Kidney glomerular epithelial cell (primary cell): ENCODE data around the gene LTA4H.
"Not testable (repeated sequence)": the region's sequence is repeated elsewhere in the genome, so short reads cannot be mapped to it uniquely, and the experiment has no call there.

ENCODE experiments used
- DNase-seq: peaks from one replicate; lab custom pipeline; 2025; lab: John Stamatoyannopoulos, UW

The LTA4H gene

DNA sequence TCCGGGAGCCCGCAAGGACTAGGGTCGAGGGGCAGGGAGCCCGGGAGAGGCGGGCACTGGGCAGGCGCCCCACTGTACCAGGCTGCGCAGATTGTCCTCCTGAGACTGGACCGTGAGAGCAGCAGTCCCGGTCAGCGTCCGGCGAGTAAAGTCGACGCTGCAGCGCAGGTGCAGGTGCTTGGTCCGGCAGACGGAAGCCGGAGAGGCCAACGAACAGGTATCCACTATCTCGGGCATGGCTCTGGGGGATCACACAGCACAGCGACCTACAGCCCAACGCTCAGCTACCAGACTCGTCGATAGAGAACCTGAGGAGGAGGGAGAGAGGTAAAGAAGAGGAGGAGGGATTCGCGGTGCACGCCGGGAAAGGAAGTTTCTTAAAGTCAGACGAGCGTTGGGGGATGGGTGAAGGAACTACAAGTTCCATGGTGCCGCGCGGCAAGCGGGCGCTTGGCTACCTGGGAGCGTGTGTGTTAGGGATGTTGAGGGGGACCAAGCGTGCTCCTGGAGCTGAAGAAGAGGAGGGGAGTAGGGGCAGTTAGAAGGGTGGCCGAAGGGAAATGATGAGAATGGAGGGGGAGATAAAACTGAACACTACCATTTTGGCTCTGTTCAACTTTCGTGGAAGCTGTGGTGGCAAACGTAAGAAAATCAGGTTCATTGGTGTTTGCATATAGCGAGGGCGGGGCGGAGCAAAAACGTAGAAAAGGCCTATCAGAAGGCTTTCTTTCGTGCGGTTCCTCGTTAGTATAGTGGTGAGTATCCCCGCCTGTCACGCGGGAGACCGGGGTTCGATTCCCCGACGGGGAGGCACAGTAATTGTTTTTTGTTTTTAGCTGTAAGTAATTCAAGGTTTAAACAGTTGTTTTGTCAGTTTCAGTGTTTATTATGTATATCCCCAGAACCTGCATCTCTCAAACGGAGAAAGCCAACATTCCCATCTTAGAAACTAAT lies at the start of gene LTA4H:
Gene LTA4H, minus strand, starts transcription at position 305 of the 954 bp plus-strand sequence. Its CDS starts 68 bp downstream, at position 237.
- peak; percentile 98 for DNase-seq

DNA sequence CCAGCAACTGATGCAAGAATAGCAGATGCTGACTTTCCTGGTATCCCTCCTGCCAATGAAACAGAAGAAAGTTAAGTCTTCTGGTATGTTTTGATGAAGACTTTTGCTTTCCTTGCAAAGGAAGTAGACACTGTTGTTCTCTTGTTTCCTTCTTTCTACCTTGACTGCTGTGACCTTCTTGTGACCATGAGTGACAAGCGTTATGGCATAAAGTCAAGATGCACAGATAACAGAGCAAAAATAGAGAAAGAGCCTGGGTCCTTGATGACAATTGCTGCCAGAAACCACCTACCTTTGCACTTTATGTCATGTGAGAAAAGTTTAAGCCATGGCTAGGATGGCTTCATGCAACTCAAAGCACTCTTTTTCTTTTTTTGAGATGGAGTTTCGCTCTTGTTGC lies 49.2 kb upstream of the LTA4H start:
- no peak for DNase-seq

DNA sequence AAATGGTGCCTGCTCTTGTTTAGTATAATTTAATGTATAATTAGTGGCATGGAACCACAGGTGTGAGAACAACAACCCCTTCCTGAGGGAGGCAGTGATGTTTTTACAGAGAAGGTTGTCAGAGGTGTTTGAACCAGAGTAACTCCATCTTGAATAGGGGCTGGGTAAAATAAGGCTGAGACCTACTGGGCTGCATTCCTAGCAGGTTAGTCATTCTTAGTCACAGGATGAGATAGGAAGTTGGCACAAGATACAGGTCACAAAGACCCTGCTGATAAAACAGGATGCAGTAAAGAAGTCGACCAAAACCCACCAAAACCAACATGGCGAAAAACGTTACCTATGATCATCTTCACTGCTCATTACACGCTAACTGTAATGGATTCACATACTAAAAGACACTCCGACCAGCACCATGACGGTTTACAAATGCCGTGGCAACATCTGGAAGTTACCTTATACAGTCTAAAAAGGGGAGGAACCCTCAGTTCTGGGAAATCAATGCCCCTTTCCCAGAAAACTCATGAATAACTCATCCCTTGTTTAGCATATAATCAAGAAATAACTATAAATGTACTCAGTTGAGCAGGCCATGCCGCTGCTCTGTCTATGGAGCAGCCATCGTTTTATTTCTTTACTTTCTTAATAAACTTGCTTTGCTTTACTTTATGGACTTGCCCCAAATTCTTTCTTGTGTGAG lies 47.8 kb upstream of the LTA4H start:
- no peak for DNase-seq

DNA sequence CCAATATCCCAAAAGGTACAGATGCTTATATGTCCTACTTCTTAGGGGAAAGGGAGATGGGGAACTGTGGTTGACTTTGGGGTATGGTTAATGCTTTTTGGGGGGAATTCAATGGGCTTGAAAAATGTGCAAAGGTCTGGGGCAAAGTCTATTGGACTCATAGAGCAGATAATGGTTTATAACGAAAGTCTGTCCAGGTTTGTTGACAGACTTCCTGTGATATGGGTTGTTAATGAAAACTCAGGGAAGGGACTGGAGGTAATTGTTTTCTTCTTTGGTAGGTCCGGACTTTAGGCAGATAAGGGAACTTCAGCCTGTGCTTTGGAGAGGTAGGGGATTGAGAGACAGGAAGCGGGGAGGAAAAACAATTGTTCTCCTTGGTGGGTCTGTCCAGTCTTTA lies 46.2 kb upstream of the LTA4H start:
- DNase-seq, result no peak

DNA sequence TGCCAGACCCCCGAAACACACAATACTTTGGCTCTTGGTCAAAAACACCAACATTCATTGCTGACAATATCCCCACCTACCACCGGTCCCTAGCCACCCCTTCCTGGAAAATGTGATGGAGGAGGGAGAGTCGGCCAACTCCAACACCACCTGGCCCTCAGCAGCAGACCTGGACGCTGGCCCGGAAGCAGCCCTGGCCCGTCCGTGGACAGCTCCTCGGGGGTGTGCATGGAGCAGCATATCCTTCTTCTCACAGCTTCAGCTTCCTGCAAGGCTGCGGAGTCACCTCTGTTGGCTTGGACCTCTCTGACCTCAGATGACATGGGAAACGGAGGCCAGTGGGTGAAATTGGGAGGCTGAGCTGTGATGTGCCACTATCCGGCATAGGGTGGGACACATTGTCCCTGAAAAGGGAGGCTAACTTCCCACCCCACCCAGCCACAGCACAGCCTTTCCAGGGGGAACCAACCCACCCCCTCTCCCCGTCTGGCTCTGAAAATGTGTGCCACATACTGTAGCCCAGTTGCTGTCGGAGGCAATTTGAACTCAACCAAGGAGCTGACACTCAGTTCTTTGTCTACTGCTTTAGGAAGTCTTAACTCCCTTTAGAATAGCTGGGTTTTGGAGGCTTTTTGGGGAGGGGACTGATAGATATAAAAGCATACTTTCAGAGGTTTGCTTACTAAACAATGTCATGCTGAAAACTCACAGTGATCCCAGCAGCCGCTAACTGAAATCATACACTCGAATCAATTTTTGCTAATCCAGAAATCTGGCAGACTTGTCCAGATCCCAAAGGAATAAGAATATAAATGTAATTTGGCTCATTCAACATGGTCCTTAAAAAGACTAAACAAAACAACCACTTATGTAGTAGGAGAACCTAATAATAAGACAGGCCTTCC lies 43.1 kb upstream of the LTA4H start:
- DNase-seq, result no peak

DNA sequence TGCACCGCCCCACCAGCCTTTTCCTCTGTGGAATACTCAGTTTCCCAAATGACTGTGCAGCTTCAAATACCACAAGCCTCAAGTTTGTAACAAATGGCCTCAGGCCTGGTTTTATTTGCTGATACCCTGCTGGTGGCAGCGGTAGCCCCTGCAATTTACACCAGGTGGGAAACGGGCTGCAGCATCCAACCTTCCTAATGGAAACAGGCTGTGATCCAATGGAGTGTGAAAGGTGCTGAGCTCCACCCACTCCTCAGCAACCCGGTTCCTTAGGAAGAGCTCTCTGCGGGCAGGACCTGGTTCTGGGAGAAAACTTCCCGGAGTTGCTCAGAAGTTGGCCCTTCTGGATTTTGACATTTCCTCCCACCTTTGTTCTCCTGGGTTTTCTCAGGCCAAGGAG lies 41.7 kb upstream of the LTA4H start:
- DNase-seq, result no peak

DNA sequence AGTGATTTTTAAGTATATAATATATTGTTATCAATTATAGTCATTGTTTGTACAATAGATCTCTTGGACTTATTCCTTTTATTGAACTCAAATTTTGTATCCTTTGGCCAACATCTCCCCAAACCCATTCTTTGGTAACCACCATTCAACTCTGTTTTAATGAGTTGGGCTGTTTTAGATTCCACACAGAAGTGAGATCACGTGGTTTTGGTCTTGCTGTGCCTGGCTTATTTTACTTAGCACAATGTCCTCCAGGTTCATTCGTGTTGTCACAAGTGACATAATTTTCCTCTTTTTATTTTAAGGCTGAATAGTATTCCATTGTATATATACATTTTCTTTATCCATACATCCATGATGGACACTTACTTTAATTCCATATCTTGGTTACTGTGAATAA lies 40.2 kb upstream of the LTA4H start:
- no peak for DNase-seq

DNA sequence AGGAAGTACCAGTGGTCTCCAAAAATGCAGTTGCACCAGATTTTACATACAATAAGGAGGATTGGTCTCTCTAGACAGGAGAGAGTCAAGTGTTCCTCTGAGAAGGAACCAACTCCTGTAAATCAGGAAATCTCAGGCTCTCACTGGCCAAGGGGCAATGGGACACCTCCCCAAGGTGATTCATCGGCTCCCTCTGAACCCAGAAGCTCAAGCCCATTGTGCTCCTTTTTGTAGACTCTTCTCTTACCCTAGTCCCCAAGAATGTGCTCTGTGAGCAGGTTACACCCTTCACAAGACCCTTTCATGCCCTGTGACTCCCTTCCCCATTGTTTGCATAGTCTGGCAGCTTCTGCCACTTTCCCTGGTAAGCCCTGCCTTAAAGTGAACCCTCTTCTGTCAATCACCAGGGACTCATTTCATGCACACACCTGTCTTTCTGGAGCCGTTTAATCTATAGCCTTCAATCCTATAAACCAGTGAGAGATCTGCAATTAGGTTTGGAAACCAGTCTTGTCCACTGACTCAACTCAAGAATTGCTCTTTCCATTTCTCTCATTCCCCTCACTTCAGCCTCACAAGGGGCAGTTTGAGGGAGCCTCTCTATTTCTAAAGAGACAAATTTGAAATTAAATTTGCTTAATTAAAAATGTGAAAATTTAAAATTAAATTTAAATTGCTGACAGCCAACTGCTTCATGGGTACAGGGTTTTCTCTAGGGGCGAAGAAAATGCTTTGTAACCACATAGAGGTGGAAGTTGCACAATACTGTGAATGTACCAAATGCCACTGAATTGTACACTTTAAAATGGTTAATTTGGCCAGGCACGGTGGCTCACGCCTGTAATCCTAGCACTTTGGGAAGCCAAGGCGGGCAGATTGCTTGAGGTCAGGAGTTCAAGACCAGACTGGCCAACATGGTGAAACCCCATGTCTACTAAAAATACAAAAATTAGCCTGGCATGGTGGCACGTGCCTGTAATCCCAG lies 38.3 kb upstream of the LTA4H start:
- DNase-seq, result no peak

DNA sequence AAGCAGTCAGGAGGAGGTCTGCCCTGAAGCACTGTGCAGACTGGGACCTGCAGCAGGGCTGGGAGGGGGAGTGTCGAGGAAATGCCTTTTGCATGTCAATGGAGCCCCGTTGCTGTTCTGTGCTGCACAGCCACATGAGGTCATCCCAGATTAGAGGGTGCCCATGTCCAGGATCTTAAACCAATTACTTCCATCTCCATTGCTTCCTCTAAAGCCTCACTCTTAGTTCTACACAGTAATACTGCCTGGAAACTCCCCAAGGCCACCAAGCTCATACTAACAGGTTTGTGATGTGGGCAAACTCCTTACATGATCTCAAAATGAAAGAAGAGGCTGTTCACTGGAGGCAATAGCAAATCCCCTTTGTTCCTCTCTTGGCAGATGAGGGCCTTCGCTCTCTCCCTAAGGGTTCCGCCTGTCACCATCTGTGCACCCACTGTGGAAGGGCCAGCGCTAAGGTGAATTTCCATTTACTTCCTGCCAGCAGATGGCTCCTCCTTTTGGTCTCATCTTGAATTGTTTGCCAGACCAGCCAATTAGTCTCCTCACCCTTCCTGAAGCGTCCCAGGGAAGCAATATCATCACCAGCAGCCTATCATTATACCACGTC lies 35.4 kb upstream of the LTA4H start:
- no peak for DNase-seq

DNA sequence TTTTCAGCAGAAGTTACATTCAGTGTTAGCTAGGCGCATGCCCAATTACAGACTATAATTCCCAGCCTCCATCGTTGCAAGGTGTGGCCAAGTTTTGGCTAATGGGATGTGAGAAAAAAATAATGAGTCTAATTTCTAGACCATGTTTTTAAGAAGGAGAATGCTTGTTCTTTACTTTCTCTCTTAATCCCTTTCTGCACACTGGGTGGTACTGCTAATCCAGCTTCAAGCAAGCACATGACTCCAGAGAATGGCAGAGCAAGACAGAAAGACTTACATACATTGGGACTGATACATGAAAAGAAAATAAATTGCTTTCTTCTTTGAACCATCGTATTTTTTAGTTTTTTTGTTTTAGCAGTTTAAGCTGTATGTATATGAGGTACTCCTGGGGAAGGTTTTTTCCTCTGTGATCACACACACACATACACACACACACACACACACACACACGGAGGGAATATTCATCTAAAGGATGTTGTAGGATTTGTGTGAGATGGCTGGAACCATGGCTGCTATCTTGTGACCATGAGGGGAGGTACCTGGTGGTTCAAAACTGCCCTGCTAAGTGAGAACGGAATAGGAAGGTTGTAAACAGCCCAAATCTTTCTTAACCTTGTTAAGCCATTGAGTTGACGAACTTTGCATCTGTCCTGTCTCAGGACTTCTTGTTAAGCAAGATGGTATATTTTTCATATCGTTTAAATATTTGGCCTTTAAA lies 34.3 kb upstream of the LTA4H start:
- no peak for DNase-seq

DNA sequence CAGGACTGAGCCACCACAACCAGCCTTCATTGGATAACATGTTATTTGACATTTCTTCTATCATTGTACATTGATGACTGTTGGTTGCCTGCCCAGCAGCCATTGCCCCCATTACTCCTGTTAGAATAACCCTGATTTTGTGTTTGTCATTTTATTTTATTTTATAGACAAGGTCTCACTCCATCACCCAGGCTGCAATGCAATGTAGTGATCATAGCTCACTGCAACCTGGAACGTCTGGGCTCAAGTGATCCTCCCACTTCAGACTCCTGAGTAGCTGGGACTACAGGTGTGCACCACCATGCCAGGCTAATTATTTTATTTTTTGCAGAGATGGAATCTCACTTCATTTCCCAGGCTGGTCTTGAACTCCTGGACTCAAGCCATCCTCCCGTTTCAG lies 33.2 kb upstream of the LTA4H start:
- no peak for DNase-seq

DNA sequence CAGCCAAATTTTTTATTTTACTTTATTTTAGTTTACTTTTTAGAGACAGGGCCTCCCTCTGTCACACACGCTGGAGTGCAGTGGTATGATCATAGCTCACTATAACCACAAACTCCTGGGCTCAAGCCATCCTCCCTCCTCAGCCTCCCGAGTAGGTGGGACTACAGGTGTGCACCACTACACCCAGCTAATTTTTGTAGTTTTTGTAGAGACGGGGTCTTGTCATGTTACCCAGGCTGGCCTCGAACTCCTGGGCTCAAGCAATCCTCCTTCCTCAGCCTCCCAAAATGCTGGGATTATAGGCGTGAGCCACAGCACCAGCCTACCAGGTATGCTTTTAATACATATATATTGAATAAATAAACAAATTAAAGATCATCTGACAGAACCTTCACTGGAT lies 32.7 kb upstream of the LTA4H start:
- DNase-seq, result no peak

DNA sequence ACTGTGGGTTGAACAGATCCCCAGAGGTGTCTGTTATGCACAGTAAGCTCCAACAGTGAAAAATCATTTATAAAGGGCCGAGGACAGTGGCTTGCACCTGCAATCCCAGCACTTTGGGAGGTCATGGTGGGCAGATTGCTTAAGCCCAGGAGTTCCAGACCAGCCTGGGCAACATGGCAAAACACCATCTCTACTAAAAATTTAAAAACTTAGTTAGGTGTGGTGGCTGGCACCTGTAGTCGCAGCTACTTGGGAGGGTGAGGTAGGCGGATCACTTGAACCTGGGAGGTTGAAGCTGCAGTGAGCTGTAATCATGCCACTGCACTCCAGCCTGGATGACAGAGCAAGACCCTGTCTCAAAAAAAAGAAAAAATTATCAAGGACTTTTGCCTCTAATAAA lies 30.4 kb upstream of the LTA4H start:
- not testable (repeated sequence) for DNase-seq

DNA sequence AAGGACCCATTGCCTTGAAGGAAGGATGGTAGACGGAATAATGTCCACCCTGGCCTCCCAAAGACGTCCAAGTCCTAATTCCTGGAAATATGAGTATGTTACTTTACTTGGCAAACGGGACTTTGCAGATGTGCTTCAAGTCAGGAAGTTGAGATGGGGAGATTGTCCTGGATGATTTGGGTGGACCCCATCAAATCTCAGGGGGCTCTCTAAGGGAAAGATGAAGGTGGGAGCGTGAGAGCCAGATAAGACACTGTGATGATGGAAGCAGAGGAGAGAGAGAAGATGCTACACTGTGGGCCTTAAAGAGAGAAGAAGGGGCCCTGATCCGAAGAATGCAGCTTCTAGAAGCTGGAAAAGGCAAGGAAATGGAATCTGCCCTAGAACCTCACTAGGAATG lies 29.6 kb upstream of the LTA4H start:
- DNase-seq, result no peak

DNA sequence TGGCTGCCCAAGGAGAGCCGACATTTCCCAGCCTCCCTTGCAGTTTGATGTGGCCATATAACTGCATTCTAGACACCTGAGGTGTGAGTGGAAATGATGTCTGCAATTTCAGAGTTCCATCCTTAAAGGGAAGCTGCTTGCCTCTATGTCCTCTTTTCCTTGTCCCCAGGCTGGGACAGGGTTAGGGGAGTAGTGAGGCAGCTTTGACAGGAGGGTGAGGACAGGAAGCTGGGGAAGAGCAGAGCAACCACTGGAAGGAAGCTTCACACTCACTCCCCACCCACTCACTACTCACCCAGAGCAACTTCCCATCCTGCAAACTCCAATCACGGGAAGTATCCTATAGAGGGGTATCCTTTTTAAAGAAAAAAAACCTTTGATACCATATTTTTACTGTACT lies 28.9 kb upstream of the LTA4H start:
- no peak for DNase-seq

DNA sequence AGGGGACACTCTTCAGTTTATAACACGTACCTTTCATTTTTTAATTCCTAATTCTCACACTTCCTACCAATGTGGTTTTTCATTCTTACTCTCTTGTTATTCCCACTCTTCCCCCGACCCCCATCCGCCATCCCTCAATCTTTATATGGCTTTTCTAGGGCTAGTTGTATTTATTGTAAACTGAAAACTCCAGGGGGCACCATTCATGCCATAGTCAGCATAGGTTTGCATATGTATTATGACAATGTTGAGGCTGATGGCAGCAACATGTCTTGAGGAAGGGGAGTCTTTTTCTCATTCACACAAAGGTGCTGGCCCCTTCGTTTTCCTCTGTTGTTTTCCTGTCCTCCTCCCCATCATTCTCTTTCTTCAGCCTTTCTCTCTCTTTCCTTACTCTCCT lies 27.7 kb upstream of the LTA4H start:
- DNase-seq, result no peak

DNA sequence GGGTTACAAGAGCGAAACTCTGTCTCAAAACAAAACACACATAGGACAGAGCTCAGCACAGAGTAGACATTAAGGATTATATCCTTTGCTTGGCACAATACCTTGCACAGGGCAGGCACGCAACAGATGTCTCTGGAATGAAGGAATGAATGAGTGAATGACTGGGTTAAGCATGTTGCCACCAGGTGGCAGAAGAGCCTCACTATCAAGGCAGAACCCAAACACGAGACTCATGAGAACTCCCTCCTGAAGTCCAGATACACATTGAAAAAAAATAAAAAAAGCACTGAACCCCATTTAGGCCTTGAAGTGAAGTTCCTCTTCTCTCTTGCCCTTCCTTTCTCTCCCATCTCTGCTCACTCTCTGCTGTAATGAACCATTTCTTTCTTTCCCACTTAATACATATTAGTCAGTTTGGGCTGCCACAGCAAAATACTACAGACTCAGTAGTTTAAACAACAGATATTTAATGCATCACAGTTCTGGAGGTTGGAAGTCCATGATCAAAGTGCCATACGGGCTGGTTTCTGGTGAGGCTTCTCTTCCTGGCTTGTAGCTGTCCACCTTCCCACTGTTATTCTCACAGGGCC lies 26.6 kb upstream of the LTA4H start:
- DNase-seq, result peak; percentile 80

DNA sequence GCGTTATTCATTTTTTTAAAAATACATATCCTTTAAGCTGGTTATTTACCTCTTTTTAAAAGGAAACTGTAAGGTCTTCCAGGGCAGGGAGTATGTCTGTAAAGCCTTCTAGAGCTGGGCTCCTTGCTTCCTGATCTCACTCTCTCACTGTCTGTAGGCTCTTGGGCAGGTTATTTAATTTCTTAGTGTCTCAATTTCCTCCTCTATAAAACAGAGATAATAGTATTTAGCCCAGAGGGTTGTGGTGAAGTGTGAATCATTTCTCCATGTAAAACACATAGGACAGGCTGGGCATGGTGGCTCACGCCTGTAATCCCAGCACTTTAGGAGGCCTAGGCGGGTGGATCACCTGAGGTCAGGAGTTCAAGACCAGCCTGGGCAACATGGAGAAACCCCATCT lies 25.9 kb upstream of the LTA4H start:
- no peak for DNase-seq

DNA sequence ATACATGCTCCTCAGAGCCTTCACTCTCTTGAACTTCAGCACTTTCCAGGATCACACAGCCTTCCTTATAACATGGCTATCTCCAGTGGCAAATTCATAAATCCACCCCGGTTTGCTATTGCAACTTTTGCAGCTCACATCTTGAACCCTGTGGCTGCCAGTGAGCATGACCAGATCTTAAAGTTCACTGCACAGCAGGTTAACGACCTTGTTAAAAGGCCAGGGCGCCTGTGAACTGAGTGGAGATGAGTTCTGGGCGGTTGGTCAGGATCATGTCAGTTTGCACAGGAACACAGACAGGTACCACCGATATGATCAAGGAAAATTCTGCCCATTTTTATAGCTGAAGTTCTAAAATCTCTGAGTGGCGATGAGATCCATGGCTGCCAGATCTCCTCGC lies 24.7 kb upstream of the LTA4H start:
- DNase-seq, result no peak
